Measurements from ENCODE around the gene PTPRS. TPM values are rescaled to one million over a fixed set of nuclear protein-coding genes. Genes with fewer than 3 reads are reported as not detected.
A peak's percentile ranks its signal among the peaks of the same experiment; 100 is the strongest.

The PTPRS gene
- total RNA-seq, 1 donor from 2014 or later: 0.32 TPM

DNA sequence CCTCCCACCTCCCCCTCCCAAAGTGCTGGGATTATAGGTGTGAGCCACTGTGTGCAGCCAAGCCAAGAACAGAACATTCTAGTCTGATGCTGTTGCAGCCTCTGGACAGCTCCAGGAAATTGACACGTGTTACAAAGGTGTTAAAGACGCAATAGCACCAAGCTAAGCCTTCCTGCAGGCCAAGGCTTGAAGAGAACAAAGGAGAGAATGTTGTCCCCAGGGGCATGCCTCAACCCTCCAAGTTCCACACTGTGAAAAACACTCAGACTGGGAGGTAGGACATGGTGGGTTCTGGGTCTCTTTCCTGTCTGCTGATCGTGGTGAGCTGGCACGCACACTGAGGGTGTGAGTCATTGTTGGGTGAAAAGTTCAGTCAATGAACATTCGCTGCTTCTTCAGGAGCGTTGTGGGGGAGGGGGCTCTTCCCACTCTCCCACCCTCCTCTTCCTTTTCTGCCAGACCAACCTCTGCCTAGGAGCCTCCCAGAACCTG, 5.3 kb upstream of the PTPRS start:
- Mint-ChIP-seq H3K27me3 (ENCODE audit: low read depth) (peaks cover 19% of the 10 kb centered on the region), H3K4me1 (ENCODE audit: low read depth) (peaks cover 2% of the 10 kb centered on the region), H3K27ac (no peak overlapping the region), H3K9me3 (no peaks in the 10 kb centered on the region), H3K36me3 (ENCODE audit: low read depth) (no peaks in the 10 kb centered on the region), H3K4me3 (ENCODE audit: low read depth) (no peak overlapping the region)
- intact Hi-C loops (cut with micrococcal nuclease): no loop called here
- no peak for DNase-seq (ENCODE audit: low spot score)

DNA sequence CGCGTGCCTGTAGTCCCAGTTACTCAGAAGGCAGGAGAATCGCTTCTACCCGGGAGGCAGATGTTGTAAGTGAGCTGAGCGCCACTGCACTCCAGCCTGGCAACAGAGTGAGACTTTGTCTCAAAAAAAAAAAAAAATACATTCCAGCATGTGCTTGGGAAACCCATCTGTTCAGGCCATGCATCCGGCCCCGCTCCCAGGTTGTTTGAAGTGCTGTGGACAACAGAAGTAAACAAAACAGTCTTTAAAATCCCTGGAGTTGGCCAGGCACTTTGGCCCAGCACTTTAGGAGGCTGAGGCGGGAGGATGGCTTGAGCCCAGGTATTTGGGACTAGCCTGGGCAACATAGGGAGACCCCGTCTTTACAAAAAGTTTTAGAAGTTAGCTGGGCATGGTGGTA, 3.2 kb upstream of the PTPRS start:
- Mint-ChIP-seq H3K4me3 (ENCODE audit: low read depth) (no peak overlapping the region), H3K4me1 (ENCODE audit: low read depth) (peaks cover 6% of the 10 kb centered on the region), H3K27me3 (ENCODE audit: low read depth) (peaks cover 26% of the 10 kb centered on the region), H3K27ac (no peak overlapping the region), H3K9me3 (no peaks in the 10 kb centered on the region), H3K36me3 (ENCODE audit: low read depth) (no peaks in the 10 kb centered on the region)
- no peak for DNase-seq (ENCODE audit: low spot score)
- intact Hi-C loops (cut with micrococcal nuclease): no loop called here

DNA sequence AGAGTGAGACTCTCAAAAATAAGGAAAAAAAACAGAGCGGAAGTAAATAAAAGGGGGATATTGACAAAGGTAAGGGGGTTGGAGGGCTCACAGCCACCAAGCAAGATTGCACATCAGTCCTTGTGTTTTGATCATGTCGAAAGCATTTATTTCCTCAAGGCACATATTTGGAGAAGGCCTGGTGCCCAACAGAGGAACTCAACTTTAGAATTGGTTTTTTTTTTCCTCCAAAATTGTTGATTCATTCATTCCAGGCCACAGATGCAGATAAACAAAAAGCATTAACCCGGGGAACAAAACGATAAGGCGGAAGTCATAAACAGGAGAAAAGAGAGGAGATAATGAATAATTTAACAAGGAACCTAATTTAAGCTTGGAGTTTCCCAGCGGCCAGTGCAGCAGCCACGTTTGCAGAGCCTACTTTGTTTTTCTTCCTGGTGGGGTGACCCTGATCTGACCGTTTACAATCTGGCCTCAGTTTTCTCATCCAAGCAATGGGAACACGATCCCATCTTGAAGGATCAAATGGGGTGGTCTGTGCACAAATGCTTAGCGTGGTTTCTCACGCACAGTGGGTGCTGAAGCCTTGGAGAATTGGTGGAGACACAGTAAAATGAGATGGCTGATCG, 2.1 kb upstream of the PTPRS start:
- H3K27ac Mint-ChIP-seq: no peak overlapping the region
- intact Hi-C loops (cut with micrococcal nuclease): no loop called here
- H3K9me3 Mint-ChIP-seq: no peaks in the 10 kb centered on the region
- no peak overlapping the region for H3K4me3 Mint-ChIP-seq (ENCODE audit: low read depth)
- peaks cover 6% of the 10 kb centered on the region for H3K4me1 Mint-ChIP-seq (ENCODE audit: low read depth)
- no peaks in the 10 kb centered on the region for H3K36me3 Mint-ChIP-seq (ENCODE audit: low read depth)
- H3K27me3 Mint-ChIP-seq (ENCODE audit: low read depth): peaks cover 32% of the 10 kb centered on the region
- DNase-seq (ENCODE audit: low spot score): no peak

DNA sequence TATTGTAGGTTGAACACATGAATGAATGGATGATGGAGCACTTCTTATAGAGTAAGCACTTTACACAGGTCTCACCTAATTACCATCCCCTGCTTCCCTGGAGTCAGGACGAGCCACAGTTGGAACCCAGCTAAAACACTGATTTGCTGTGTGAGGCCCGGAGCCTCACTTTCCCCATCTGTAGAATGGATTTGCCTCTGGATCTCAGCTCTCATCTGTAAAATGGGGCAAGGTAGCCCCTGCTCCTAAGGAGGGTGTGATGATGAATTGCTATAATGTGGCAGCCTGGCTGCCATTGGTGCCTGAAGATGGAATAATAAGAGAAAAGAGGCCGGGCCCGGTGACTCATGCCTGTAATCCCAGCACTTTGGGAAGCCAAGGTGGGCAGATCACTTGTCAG, 1.4 kb upstream of the PTPRS start:
- H3K27ac Mint-ChIP-seq: no peak overlapping the region
- peaks cover 6% of the 10 kb centered on the region for H3K4me1 Mint-ChIP-seq (ENCODE audit: low read depth)
- peaks cover 38% of the 10 kb centered on the region for H3K27me3 Mint-ChIP-seq (ENCODE audit: low read depth)
- H3K9me3 Mint-ChIP-seq: no peaks in the 10 kb centered on the region
- intact Hi-C loops (cut with micrococcal nuclease): no loop called here
- DNase-seq (ENCODE audit: low spot score): no peak
- H3K4me3 Mint-ChIP-seq (ENCODE audit: low read depth): no peak overlapping the region
- H3K36me3 Mint-ChIP-seq (ENCODE audit: low read depth): no peaks in the 10 kb centered on the region

DNA sequence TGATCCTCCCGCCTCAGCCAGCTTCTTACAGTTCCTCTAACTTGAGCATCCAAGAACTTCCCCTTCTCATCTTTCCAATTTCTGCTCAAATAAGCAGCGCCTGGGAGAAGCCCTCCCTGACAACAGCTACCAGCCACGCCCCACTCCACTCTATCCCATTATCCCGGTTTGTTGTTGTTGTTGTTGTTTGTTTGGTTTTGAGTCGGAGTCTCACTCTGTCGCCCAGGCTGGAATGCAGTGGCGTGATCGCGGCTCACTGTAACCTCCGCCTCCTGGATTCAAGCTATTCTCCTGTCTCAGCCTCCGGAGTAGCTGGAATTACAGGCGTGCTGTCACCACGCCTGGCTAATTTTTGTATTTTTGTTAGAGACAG, 822 bp upstream of the PTPRS start:
- no peaks in the 10 kb centered on the region for H3K9me3 Mint-ChIP-seq
- H3K4me1 Mint-ChIP-seq (ENCODE audit: low read depth): peaks cover 6% of the 10 kb centered on the region
- no peak for DNase-seq (ENCODE audit: low spot score)
- peak overlapping the region; percentile 51 for H3K4me3 Mint-ChIP-seq (ENCODE audit: low read depth)
- no peak overlapping the region for H3K27ac Mint-ChIP-seq
- H3K27me3 Mint-ChIP-seq (ENCODE audit: low read depth): peaks cover 39% of the 10 kb centered on the region
- no peaks in the 10 kb centered on the region for H3K36me3 Mint-ChIP-seq (ENCODE audit: low read depth)
- intact Hi-C loops (cut with micrococcal nuclease): no loop called here

DNA sequence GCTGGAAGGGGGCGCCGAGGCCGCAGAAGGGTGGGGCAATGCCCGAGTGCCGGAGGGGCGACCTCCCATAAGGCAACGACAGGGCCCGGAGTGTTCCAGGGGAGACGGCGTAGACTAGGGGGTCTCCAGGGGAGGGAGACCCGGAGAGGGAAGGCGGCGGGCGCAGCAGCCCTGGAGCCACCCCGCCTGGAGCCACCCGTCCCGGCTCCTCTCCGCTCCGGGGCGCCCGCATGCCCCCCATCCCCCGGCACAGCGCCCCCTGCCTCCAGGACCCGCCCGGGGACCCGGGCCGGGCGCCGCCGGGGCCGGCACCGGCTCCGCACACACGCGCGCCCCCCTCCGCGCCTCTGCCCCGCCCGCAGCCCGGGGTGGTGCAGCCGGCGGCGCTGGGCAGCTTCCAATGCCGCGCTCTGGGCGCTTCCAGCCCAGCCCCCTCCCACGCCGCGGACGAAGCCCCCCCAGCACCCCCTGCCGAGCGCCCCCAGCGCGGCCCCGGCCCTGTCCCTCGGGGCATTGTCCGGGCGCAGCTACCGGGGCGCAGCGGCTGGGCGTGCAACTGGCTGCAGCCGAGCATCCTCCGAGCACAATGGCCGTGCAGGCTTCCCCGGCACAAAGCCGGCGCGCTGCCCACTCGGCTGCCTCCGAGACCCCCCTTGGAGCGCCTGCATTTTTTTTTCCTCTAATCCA, 519 bp downstream of the PTPRS start:
- Mint-ChIP-seq H3K9me3 (no peaks in the 10 kb centered on the region), H3K4me3 (ENCODE audit: low read depth) (peak overlapping the region; percentile 37), H3K27me3 (ENCODE audit: low read depth) (peaks cover 52% of the 10 kb centered on the region), H3K36me3 (ENCODE audit: low read depth) (no peaks in the 10 kb centered on the region), H3K4me1 (ENCODE audit: low read depth) (peaks cover 8% of the 10 kb centered on the region), H3K27ac (no peak overlapping the region)
- intact Hi-C loops (cut with micrococcal nuclease): no loop called here
- no peak for DNase-seq (ENCODE audit: low spot score)

DNA sequence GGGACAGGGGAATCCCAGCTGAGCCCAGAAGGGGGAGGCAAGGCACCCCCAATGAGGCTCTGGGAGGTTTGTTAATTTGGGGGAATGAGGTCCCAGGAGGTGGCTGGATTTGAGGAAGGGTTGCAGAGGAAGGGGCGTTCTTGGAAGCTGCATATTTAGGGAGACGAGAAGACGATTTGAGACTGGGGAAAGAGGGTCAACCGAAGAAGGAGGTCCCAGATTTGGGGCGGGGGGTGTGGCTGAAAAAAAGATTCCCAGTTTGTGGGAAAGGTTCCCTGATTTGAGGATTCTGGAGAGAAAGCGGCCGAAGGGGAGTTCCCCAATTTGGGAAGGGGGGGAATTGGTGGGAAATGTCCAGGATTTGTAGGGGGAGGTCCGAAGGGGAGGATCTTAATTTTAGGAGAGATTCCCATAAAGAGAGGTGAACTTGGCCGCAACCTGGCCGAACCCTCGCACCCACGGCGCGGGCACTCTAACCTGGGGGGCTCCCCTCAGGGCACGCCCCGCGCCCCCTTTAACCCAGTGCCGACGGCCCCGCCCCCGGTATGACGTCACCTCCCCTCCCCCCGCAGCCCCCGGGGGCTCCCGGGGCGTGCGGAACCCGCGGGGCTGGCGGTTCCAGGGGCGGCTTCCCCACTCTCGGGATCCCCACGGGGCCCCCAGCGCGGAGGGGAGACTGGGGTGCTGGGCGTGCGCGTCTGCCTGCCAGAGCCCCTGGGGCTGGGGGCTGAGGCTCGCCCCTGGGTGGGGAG, 1.2 kb downstream of the PTPRS start:
- Mint-ChIP-seq H3K27ac (peak overlapping the region; percentile 12), H3K4me3 (ENCODE audit: low read depth) (peak overlapping the region; percentile 51), H3K36me3 (ENCODE audit: low read depth) (no peaks in the 10 kb centered on the region), H3K27me3 (ENCODE audit: low read depth) (peaks cover 58% of the 10 kb centered on the region), H3K4me1 (ENCODE audit: low read depth) (peaks cover 8% of the 10 kb centered on the region), H3K9me3 (no peaks in the 10 kb centered on the region)
- no peak for DNase-seq (ENCODE audit: low spot score)
- intact Hi-C loops (cut with micrococcal nuclease): no loop called here

DNA sequence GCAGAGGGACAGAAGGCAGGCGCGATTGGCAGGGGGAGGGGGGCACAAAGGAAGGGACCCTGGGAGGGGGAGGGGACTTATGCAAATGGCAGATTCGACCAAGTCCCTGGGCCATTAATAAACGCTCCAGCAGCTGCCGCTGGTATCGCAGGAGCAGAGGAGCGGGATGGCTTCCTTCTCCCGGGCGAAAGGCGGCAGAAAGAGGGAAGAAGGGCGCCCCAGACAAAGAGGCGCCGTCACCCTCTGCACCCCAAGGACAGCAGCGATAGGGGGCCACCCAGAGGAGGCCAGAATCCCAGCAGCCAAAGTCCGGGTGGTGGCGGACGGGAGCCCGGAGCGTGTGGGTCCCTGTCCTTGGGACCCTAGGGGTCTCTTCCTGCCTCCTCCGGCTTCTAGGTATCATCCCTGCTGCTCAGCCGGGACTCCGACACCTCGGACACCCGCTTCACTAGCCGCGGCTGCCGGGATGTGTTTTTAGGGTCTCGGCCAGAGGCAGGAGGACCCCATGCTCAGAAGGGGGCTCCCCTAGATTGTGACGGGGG, 1.9 kb downstream of the PTPRS start:
- intact Hi-C loops (cut with micrococcal nuclease): no loop called here
- peak overlapping the region; percentile 51 for H3K4me3 Mint-ChIP-seq (ENCODE audit: low read depth)
- no peaks in the 10 kb centered on the region for H3K9me3 Mint-ChIP-seq
- H3K27ac Mint-ChIP-seq: peak overlapping the region; percentile 12
- peaks cover 8% of the 10 kb centered on the region for H3K4me1 Mint-ChIP-seq (ENCODE audit: low read depth)
- H3K36me3 Mint-ChIP-seq (ENCODE audit: low read depth): no peaks in the 10 kb centered on the region
- peaks cover 59% of the 10 kb centered on the region for H3K27me3 Mint-ChIP-seq (ENCODE audit: low read depth)
- DNase-seq (ENCODE audit: low spot score): no peak

DNA sequence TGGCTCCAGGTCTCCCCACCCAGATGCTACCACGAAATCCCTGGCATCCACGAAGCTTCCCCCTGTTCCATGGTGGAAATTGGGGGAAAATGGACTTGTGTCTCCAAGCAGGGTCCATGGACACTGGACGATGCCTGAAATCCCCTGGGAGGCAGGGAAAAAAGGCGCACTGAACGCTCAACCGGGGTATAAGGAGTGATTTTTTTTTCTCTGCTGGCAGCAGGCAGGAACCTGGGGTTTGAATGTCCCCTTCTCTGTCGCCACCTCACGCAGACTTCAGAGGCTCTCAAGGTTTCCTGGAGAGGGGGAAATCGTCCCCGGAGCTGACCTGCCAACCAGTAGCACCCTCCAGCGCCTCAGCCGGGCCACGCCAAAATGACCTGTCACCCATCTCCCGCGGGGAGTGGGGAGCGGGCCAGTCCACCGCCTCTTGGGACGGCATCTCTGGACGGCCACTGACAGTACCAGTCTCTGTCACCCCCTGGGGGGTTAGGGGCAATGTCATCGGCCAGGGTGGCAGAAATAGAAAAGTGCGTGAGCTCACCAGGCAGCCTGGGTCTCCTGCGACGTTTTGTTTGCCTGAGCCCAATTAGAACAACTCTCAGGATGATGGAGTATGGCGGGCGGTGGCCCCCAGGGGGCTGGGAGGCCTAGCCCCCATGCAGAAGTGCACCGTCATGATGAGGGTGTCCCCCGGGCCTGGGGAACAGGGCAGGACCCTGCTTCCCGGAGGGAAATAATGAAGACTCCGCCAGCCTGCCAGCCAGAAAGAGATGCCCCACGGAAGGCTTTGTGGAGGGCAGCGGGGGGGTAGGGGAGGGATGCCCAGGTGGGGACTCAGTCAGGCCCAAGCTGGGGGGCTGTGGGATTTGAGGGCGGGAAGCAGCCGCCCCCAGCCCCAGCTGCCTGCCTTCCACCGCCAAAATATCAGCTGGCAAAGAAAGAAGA, 2.6 kb downstream of the PTPRS start:
- H3K27ac Mint-ChIP-seq: no peak overlapping the region
- H3K9me3 Mint-ChIP-seq: no peaks in the 10 kb centered on the region
- no peaks in the 10 kb centered on the region for H3K36me3 Mint-ChIP-seq (ENCODE audit: low read depth)
- H3K27me3 Mint-ChIP-seq (ENCODE audit: low read depth): peaks cover 58% of the 10 kb centered on the region
- intact Hi-C loops (cut with micrococcal nuclease): no loop called here
- no peak overlapping the region for H3K4me3 Mint-ChIP-seq (ENCODE audit: low read depth)
- peaks cover 8% of the 10 kb centered on the region for H3K4me1 Mint-ChIP-seq (ENCODE audit: low read depth)
- no peak for DNase-seq (ENCODE audit: low spot score)

DNA sequence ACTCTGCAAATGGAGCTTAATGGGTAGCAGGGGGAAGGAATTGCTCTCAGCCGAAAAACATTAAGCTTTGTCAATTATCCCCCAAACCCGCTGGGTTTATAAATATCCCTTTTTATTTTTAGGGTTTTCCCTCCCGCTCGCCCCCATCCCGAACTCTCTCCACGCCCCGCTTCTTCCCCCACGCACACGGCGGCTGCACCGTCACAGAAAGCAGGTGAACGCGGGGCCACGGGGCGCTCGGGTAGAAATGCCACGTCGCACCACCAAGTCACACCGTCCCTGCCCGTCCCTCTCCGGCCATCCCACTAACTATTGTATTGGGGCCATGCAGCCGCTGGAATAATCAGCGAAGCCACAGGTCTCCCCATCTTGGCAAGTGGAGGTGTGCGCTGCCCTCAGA, 3.5 kb downstream of the PTPRS start:
- intact Hi-C loops (cut with micrococcal nuclease): no loop called here
- peaks cover 51% of the 10 kb centered on the region for H3K27me3 Mint-ChIP-seq (ENCODE audit: low read depth)
- no peak overlapping the region for H3K4me3 Mint-ChIP-seq (ENCODE audit: low read depth)

DNA sequence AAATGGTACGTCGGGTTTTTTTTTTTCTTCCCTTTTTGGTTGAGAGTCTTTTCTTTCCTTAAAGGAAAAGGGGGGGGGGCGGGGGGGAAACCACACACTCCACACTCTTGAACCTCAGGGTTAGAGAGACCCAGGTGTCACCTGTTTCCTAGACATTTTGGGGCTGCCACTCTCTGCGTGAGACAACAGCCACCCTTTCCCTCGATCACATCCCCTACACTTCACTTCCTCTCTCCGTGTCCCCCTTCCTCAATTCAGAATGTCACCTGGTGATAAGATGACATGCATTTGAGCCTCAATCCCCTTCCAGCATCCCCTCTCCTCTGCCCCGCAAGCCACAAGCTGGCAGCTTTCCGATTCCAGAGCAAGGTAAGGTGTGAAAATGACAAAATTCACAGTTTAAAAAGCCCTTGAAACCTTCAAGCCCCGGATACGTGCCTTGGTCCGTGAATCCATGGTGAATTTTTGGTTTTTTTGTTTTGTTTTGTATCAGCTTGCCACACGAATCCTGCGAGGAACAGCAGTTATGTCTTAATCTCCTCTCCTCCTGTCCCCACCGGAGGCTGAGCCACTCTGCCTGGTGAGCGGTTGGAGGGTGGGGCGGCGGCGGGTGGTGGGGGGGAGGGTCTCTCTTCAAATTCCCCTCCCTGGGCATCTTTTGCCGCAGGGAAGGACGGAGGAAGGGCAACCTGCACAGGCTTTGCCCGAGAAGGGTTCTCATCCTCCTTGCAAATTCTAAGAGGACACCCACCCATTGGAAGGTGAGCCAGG, 4.2 kb downstream of the PTPRS start:
- Mint-ChIP-seq H3K36me3 (ENCODE audit: low read depth) (no peaks in the 10 kb centered on the region), H3K27ac (no peak overlapping the region), H3K9me3 (no peaks in the 10 kb centered on the region), H3K4me3 (ENCODE audit: low read depth) (no peak overlapping the region), H3K4me1 (ENCODE audit: low read depth) (peaks cover 7% of the 10 kb centered on the region), H3K27me3 (ENCODE audit: low read depth) (peaks cover 44% of the 10 kb centered on the region)
- intact Hi-C loops (cut with micrococcal nuclease): no loop called here
- DNase-seq (ENCODE audit: low spot score): no peak

More for the DNA sequence above, 3.5 kb downstream of the PTPRS start:
- H3K9me3 Mint-ChIP-seq: no peaks in the 10 kb centered on the region
- no peak overlapping the region for H3K27ac Mint-ChIP-seq
- DNase-seq (ENCODE audit: low spot score): no peak
- H3K4me1 Mint-ChIP-seq (ENCODE audit: low read depth): peaks cover 8% of the 10 kb centered on the region
- H3K36me3 Mint-ChIP-seq (ENCODE audit: low read depth): no peaks in the 10 kb centered on the region
